HL-60 (cell line): Measurements from ENCODE around the gene LAMP1.

Experiments
- DNase-seq, 2 experiments: peaks; one replicate each; pipeline ENCODE4 v3.0.0-alpha.2; 2010 to 2020; ENCODE audit warnings: low read depth in 1 of 2, low spot score in 1 of 2
- H3K27ac ChIP-seq: fragments of 250-450 bp; sonication (Bioruptor Pico); replicated peaks from 2 replicates; pipeline ENCODE4 v1.5.1; 2020; ENCODE audit warnings: mild to moderate bottlenecking, moderate library complexity
- H3K27me3 ChIP-seq: fragments of 250-450 bp; sonication (Bioruptor Pico); 2 replicates; pipeline ENCODE4 v1.5.1; 2021; ENCODE audit warnings: mild to moderate bottlenecking, moderate library complexity; ENCODE audit not compliant: insufficient read depth, poor library complexity, severe bottlenecking
- H3K4me3 ChIP-seq: replicated peaks from 2 replicates; pipeline ENCODE4 v1.5.1; 2011; ENCODE audit warnings: mild to moderate bottlenecking, control low read depth, low read length; ENCODE audit not compliant: insufficient read depth
- GABPA ChIP-seq: IDR thresholded peaks from 2 replicates; pipeline ENCODE4 v1.6.1; 2012; ENCODE audit warnings: low read depth
- POLR2AphosphoS5 ChIP-seq: IDR thresholded peaks from 2 replicates; pipeline ENCODE4 v1.6.1; 2012; ENCODE audit warnings: low read depth
- SPI1 ChIP-seq: IDR thresholded peaks from 2 replicates; pipeline ENCODE4 v1.6.1; 2012; ENCODE audit warnings: low read depth, mild to moderate bottlenecking, borderline replicate concordance
- TF ChIP-seq, protein P1 (sequence below): IDR thresholded peaks from 2 replicates; pipeline ENCODE4 v1.6.1; 2012; ENCODE audit warnings: low read depth; ENCODE audit not compliant: insufficient replicate concordance
- TF ChIP-seq, protein P2 (sequence below): IDR thresholded peaks from one replicate; pipeline ENCODE4 v1.5.1; 2011; ENCODE audit warnings: low read length, control low read depth, inconsistent platforms; ENCODE audit not compliant: insufficient read depth

Gene LAMP1

DNA sequence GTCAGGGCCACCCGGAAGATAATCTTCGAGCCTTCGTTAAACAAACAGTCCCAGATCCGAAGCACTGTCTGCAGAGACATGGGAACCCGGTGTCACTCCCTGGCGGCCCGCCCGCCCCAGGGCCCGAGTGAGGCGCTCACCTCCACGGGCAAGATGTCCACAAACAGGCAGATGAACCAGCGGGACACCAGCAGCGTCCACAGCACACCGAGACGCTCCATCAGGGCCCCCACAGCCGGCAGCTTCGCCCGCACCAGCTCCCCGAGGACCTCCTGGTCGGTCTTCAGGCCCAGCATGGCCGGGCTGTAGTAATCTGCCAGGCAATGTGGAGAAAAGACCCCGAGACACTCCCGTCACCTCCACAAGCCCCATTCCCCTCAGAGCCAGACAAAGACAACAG is 28.7 kb downstream of the LAMP1 start:
- DNase-seq, result no peak
- Histone ChIP-seq H3K27ac (no peak overlapping the region), H3K4me3 (no peak overlapping the region), H3K27me3 (peaks cover 18% of the 10 kb centered on the region)
- no peak for TF ChIP-seq SPI1
- TF ChIP-seq POLR2AphosphoS5, result no peak
- no peak for TF ChIP-seq GABPA
- TF ChIP-seq, protein P1, sequence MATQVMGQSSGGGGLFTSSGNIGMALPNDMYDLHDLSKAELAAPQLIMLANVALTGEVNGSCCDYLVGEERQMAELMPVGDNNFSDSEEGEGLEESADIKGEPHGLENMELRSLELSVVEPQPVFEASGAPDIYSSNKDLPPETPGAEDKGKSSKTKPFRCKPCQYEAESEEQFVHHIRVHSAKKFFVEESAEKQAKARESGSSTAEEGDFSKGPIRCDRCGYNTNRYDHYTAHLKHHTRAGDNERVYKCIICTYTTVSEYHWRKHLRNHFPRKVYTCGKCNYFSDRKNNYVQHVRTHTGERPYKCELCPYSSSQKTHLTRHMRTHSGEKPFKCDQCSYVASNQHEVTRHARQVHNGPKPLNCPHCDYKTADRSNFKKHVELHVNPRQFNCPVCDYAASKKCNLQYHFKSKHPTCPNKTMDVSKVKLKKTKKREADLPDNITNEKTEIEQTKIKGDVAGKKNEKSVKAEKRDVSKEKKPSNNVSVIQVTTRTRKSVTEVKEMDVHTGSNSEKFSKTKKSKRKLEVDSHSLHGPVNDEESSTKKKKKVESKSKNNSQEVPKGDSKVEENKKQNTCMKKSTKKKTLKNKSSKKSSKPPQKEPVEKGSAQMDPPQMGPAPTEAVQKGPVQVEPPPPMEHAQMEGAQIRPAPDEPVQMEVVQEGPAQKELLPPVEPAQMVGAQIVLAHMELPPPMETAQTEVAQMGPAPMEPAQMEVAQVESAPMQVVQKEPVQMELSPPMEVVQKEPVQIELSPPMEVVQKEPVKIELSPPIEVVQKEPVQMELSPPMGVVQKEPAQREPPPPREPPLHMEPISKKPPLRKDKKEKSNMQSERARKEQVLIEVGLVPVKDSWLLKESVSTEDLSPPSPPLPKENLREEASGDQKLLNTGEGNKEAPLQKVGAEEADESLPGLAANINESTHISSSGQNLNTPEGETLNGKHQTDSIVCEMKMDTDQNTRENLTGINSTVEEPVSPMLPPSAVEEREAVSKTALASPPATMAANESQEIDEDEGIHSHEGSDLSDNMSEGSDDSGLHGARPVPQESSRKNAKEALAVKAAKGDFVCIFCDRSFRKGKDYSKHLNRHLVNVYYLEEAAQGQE, result no peak
- TF ChIP-seq, protein P2, sequence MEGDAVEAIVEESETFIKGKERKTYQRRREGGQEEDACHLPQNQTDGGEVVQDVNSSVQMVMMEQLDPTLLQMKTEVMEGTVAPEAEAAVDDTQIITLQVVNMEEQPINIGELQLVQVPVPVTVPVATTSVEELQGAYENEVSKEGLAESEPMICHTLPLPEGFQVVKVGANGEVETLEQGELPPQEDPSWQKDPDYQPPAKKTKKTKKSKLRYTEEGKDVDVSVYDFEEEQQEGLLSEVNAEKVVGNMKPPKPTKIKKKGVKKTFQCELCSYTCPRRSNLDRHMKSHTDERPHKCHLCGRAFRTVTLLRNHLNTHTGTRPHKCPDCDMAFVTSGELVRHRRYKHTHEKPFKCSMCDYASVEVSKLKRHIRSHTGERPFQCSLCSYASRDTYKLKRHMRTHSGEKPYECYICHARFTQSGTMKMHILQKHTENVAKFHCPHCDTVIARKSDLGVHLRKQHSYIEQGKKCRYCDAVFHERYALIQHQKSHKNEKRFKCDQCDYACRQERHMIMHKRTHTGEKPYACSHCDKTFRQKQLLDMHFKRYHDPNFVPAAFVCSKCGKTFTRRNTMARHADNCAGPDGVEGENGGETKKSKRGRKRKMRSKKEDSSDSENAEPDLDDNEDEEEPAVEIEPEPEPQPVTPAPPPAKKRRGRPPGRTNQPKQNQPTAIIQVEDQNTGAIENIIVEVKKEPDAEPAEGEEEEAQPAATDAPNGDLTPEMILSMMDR, result no peak

DNA sequence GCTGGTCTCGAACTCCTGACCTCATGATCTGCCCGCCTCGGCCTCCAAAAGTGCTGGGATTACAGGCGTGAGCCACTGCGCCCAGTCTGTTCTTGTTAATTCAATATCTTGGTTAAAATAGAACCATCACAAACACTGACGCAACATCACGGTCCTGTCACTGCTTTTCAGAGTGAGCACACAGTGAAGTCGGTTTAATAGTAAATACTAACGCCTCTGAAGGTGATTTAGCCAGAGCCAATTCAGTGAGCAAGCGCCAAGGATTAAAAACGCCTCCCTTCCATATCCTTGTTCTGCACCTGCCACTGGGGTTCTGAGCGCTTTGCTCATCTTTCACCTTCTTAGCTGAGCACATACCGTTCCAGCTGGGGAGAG is 30.3 kb downstream of the LAMP1 start:
- peaks cover 18% of the 10 kb centered on the region for H3K27me3 ChIP-seq
- H3K4me3 ChIP-seq, result no peak overlapping the region
- H3K27ac ChIP-seq, result no peak overlapping the region
- DNase-seq, result no peak
- TF ChIP-seq SPI1 (no peak), GABPA (no peak), POLR2AphosphoS5 (no peak)
- TF ChIP-seq, protein P1, result no peak
- TF ChIP-seq, protein P2, result no peak

DNA sequence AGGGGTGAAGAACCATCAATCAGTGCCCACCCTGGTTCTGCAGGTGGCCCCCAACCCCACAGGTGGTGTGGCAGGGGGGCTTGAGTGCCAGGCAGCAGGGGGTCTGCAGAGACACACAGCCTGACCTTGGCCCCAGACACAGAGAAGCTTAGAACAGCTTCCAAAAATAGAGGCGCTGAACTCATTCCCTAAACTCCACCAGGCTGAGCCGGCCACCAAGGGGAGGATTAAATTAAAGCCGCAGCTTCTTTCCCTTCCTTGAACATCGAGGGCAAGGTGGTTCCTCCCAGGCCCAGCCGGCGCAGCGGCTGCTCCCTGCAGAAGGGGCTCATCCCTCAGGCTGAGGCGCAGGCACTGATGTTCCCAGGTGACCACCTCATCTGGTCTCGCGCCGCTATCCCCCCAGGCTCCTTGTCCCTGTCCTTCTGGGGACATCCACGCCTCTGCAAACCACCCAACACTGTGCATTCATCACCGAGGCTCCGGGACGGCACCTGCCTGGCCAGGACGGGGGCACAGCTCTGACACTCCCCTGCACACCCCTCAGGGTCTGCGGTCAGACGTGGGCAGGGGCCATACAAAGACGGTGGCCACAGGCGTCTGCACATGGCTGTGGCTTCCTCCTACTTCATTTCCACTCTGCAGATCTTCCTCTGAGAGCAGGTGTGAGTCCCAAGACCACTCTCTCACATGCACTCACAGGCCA is 30.9 kb downstream of the LAMP1 start:
- Histone ChIP-seq H3K4me3 (no peak overlapping the region), H3K27ac (no peak overlapping the region), H3K27me3 (peaks cover 18% of the 10 kb centered on the region)
- TF ChIP-seq SPI1, result no peak
- TF ChIP-seq, protein P2, result no peak
- TF ChIP-seq POLR2AphosphoS5, result peak; percentile 41; the same call in 1 of the 2 replicates
- DNase-seq, result no peak

DNA sequence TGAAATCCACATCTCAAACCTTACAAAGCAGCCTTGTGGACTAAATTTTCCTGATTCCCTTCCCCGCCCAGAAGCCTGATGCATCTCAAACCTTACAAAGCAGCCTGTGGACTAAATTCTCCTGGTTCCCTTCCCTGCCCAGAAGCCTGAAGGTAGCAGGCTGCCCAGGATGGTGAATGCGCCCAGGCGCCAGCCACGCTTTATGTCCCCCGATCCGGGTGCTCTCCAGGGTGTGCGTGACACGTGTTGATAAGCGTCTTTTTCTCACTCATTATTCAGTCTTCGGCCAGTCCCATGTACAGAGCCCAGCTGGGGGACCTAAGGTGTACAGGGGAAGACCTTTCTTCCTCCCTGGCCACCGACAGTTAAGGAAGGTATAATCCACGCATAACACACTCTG is 31.8 kb downstream of the LAMP1 start:
- no peak for DNase-seq
- Histone ChIP-seq H3K27me3 (peaks cover 18% of the 10 kb centered on the region), H3K4me3 (no peak overlapping the region), H3K27ac (no peak overlapping the region)
- no peak for TF ChIP-seq POLR2AphosphoS5
- no peak for TF ChIP-seq GABPA
- TF ChIP-seq, protein P2, result no peak
- no peak for TF ChIP-seq SPI1
- TF ChIP-seq, protein P1, result no peak
